GM18909 (cell line): Measurements from ENCODE around the gene CELF1.

Experiments
- ATAC-seq: cut with Tn5 transposase; IDR thresholded peaks from one replicate; pipeline ENCODE4 v1.9.1; 2021; ENCODE audit warnings: mild to moderate bottlenecking; ENCODE audit not compliant: unreplicated experiment, poor library complexity

Gene CELF1

DNA sequence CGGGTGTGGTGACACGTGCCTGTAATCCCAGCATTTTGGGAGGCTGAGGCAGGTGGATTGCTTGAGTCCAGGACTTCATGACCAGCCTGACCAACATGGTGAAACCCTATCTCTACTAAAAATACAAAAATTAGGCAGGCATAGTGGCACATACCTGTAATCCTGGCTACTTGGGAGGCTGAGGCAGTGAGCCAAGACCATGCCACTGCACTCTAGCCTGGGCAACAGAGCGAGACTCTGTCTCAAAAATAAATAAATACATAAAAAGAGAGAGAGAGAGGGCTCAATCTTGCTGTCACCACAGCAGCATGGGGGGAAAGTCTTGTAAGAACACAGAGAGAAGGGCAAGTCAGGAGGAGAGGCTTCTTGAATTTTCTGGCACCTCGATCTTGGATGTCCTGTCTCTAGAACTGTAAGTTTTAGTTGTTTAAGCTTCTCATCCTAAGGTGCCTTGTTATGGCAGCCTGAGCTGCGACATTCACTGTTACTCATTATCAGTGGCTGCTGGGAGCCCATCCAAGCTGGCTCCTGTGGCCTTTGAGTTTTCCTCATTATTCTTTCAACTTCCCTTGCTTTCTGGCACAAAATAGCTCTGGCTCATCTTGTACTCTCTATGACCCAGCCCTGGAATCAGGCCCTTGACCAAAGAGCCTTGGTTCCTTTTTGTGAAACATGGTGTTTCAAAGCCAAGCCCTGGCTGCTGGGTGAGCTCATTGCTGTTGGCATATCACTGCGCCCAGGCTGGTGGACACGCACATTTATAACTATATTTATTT is 118.7 kb downstream of the CELF1 start:
- no peak for ATAC-seq

DNA sequence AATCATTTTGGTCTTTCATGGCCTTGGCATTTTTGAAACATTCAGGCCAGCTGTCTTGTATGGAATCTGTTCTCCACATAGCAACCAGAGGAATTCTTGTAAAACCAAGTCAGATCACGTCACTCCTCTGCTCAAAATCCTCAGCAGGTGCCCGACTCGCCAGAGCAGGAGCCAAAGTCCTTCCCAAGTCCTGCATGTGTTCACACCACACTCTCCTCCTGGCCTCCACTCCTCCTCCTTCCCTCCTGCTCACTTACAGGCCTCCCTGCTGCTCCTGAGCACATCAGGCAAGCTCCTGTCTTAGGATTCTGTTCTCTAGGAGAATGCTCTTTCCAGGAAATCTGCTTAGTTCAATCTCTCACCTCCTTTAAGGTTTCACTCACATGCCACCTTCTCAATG is 119.8 kb downstream of the CELF1 start:
- ATAC-seq, result no peak

DNA sequence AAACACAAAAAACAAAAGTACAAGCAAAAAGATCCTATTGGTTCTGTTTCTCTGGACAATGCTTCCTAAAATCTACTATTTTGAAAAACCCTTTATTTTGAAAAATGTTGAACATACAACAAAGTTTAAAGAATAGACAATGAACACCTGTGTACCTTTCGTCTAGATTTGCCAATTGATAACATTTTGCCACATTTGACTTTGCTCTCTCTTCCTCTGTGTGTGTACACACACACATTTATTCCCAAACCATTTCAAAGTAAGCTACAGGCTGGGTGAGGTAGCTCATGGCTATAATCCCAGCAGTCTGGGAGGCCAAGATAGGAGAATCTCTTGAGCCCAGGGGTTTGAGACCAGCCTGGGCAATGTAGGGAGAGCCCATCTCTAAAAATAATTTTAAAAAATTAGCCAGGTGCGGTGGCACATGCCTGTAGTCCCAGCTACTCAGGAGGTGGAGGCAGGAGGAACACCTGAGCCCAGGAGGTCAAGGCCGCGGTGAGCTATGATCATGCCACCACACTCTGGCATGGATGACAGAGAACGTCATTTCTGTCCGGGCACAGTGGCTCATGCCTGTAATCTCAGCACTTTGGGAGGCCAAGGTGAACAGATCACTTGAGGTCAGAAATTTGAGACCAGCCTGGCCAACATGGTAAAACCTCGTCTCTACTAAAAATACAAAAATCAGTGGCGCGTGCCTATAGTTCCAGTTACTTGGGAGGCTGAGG is 121.4 kb downstream of the CELF1 start:
- ATAC-seq, result no peak

- ATAC-seq, result no peak
Measured at GRCh38 chr11:47430524-47430923, 122.4 kb downstream of the CELF1 start.

- peak; percentile 96 for ATAC-seq
Measured at GRCh38 chr11:47426062-47426956, 126.6 kb downstream of the CELF1 start, which contains the start of gene PSMC3. Gene PSMC3, minus strand, starts transcription at chr11:47426439. Its CDS starts 160 bp downstream, at chr11:47426279.

GRCh38 chr11:47425611-47426010 is 127.3 kb downstream of the CELF1 start:
- no peak for ATAC-seq

DNA sequence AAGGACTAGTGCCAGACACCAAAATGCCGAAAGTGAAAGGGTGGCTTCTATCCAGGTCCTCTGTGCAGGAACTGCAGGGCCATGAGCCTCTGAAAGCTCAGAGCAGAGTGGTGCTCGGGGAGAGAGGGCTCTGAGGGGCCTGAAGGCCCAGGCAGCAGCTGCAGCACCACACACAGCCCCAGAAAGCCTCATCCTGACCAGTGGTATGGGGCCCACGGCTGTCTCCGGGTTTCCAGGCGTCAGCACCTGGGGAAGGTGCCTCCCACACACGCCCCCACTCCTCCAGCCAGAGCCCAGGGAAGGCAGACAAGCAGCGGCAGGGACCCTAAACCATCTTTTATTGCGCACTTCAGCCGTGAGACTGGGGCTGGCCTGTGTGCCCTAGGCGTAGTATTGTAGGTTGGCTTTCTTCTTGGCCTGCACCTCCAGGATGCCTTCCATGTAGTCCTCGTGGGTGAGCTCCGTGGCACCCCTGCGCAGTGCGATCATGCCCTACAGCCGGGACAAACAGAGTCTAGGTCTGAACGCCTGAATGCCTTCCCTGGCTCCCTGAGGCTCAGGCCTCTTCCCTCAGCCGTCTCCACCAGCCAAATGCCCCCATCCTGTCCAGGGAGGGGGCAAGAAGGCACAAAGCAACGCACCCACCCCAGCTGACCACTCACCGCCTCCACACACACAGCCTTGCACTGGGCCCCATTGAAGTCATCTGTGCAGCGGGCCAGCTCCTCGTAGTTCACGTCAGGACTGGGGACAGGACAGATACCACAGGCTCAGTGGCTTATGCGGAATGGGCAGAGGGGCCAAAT is 134.3 kb downstream of the CELF1 start:
- no peak for ATAC-seq

GRCh38 chr11:47417712-47418111 is 135.2 kb downstream of the CELF1 start:
- no peak for ATAC-seq

- no peak for ATAC-seq
Measured at GRCh38 chr11:47415949-47416472, 136.9 kb downstream of the CELF1 start.
